B cell (primary cell): ENCODE data around the gene NDUFV3. TPM values are rescaled to one million over a fixed set of nuclear protein-coding genes. Genes with fewer than 3 reads are reported as not detected.

Source experiments
- ATAC-seq: fragments of 200-7000 bp; cut with Tn5 transposase; one replicate; pipeline ENCODE4 v1.10.0; 2021; ENCODE audit warnings: low read depth, mild to moderate bottlenecking, moderate number of reproducible peaks, moderate library complexity
- CTCF ChIA-PET: fragments of 350-600 bp; sonication (Branson Sonifier 250); formaldehyde crosslinking; loops from one replicate; lab custom pipeline; 2021; ENCODE audit warnings: antibody characterized with exemption, inconsistent platforms; lab: Charles Lee
- POLR2A ChIA-PET: fragments of 350-600 bp; sonication (Branson Sonifier 250); formaldehyde crosslinking; loops from one replicate; lab custom pipeline; 2021; ENCODE audit warnings: antibody characterized with exemption; lab: Charles Lee
- DNase-seq: peaks from one replicate; pipeline ENCODE4 v3.0.0; 2013
- H2AFZ ChIP-seq: 2 replicates; pipeline ENCODE4 v1.6.1; 2012; ENCODE audit warnings: mild to moderate bottlenecking, low read depth, low read length; ENCODE audit not compliant: insufficient read depth, poor library complexity, severe bottlenecking
- H3K27ac ChIP-seq, 2 donors: 1 replicate in 1 of 2; 2 replicates in 1 of 2; pipeline ENCODE4 v1.5.1; 2012 to 2013; ENCODE audit warnings: low read length in 2 of 2, mild to moderate bottlenecking in 2 of 2, moderate library complexity in 1 of 2
- H3K27me3 ChIP-seq, 4 experiments: fragments of 200-600 bp in 1 of 4; sonication (generic) in 1 of 4; replicated peaks in 1 of 4; 1 replicate in 2 of 4; 2 replicates in 2 of 4; pipeline versions ENCODE4 v1.6.1 to v1.7.0; 2013 to 2016; ENCODE audit warnings: low read length in 3 of 4, mild to moderate bottlenecking in 2 of 4, mixed read lengths in 1 of 4, moderate library complexity in 1 of 4; ENCODE audit not compliant: insufficient read depth in 4 of 4, control insufficient read depth in 3 of 4; ENCODE audit errors: control extremely low read depth in 1 of 4
- H3K36me3 ChIP-seq, 2 experiments: replicated peaks in 1 of 2; 1 replicate in 1 of 2; 2 replicates in 1 of 2; pipeline versions ENCODE4 v1.6.1 to v1.7.1; 2013; ENCODE audit warnings: low read length in 1 of 2; ENCODE audit not compliant: insufficient read depth in 2 of 2, control insufficient read depth in 1 of 2; ENCODE audit errors: control extremely low read depth in 1 of 2, extremely low read depth in 1 of 2
- H3K4me1 ChIP-seq, 2 donors: fragments of 200-600 bp in 1 of 2; sonication (generic) in 1 of 2; 1 replicate in 1 of 2; 2 replicates in 1 of 2; pipeline versions ENCODE4 v1.5.1 to v1.6.1; 2013 to 2017; ENCODE audit warnings: low read length in 2 of 2; ENCODE audit not compliant: control insufficient read depth in 2 of 2, insufficient read depth in 2 of 2
- H3K4me2 ChIP-seq: replicated peaks from 2 replicates; pipeline ENCODE3; 2012; ENCODE audit warnings: mild to moderate bottlenecking, low read depth, low read length; ENCODE audit not compliant: poor library complexity, severe bottlenecking
- H3K4me3 ChIP-seq, 5 experiments: fragments of 200-600 bp in 1 of 5; sonication (generic) in 1 of 5; 1 replicate in 3 of 5; 2 replicates in 2 of 5; pipeline versions ENCODE4 v1.5.1 to v1.7.0; 2011 to 2016; ENCODE audit warnings: low read length in 4 of 5, mild to moderate bottlenecking in 4 of 5, low read depth in 2 of 5, control low read depth in 1 of 5, moderate library complexity in 1 of 5; ENCODE audit not compliant: insufficient read depth in 1 of 5; ENCODE audit errors: control extremely low read depth in 1 of 5, extremely low read depth in 1 of 5
- H3K79me2 ChIP-seq: fragments of 200-600 bp; sonication (generic); one replicate; pipeline ENCODE4 v1.6.0; 2016; ENCODE audit warnings: low read length; ENCODE audit not compliant: control insufficient read depth, insufficient read depth
- H3K9ac ChIP-seq: fragments of 200-600 bp; sonication (generic); 2 replicates; pipeline ENCODE4 v1.6.1; 2017; ENCODE audit warnings: mild to moderate bottlenecking, low read length, moderate library complexity
- H3K9me3 ChIP-seq, 3 donors: one replicate each; pipeline versions ENCODE4 v1.6.1 to v1.7.1; 2013; ENCODE audit warnings: low read length in 2 of 3; ENCODE audit not compliant: control insufficient read depth in 2 of 3, insufficient read depth in 1 of 3; ENCODE audit errors: control extremely low read depth in 1 of 3
- H4K20me1 ChIP-seq: 2 replicates; pipeline ENCODE4 v1.6.0; 2012; ENCODE audit warnings: mild to moderate bottlenecking, low read length; ENCODE audit not compliant: insufficient read depth, control insufficient read depth, poor library complexity, severe bottlenecking
- H3K27ac Mint-ChIP-seq: one replicate; pipeline ENCODE4 v1.8.0; 2021; ENCODE audit warnings: mixed read lengths
- H3K27me3 Mint-ChIP-seq: one replicate; pipeline ENCODE4 v1.8.0; 2021; ENCODE audit warnings: mixed read lengths
- H3K4me1 Mint-ChIP-seq: one replicate; pipeline ENCODE4 v1.8.0; 2021; ENCODE audit warnings: mixed read lengths
- H3K4me3 Mint-ChIP-seq: one replicate; pipeline ENCODE4 v1.8.0; 2021; ENCODE audit warnings: mixed read lengths
- H3K9me3 Mint-ChIP-seq: one replicate; pipeline ENCODE4 v1.8.0; 2022; ENCODE audit warnings: mixed read lengths; ENCODE audit not compliant: insufficient read depth
- CTCF ChIP-seq: fragments of 200-600 bp; IDR thresholded peaks from one replicate; pipeline ENCODE4 v1.8.0; 2022; ENCODE audit warnings: antibody characterized with exemption, mild to moderate bottlenecking
- EZH2 ChIP-seq: IDR thresholded peaks from 2 replicates; pipeline ENCODE4 v1.6.1; 2012; ENCODE audit warnings: borderline replicate concordance, low read depth, mild to moderate bottlenecking, moderate library complexity, low read length; ENCODE audit not compliant: insufficient read depth, poor library complexity, severe bottlenecking
- WGBS: methylation state at CpG from one replicate; pipeline ENCODE4 v1.1.5; 2013; ENCODE audit warnings: missing lambda C conversion rate; ENCODE audit not compliant: insufficient coverage; 5-methylcytosine and 5-hydroxymethylcytosine counted together
- intact Hi-C: fragments of 100-400 bp; cut with micrococcal nuclease; formaldehyde crosslinking; loops from one replicate; pipeline ENCODE4 v1.10.0; 2022
- polyA plus RNA-seq: library from polyadenylated mRNA; depleted of rRNA; stranded (reverse); fragments of >200 nt; gene quantifications from 2 replicates; pipeline ENCODE4 v1.2.3, GENCODE V29; 2012
- total RNA-seq, 2 donors: library from RNA; stranded (reverse); fragments of 120-200 nt in 1 of 2; gene quantifications; 1 replicate in 1 of 2; 2 replicates in 1 of 2; pipeline versions ENCODE4 v1.2.3 to v1.2.4, GENCODE V29; 2013 to 2022

Gene NDUFV3
- total and polyA plus RNA-seq, 2 donors (not counting 1 experiment from before 2014, with no cell fraction given) = 14.0 to 29.7 TPM

DNA sequence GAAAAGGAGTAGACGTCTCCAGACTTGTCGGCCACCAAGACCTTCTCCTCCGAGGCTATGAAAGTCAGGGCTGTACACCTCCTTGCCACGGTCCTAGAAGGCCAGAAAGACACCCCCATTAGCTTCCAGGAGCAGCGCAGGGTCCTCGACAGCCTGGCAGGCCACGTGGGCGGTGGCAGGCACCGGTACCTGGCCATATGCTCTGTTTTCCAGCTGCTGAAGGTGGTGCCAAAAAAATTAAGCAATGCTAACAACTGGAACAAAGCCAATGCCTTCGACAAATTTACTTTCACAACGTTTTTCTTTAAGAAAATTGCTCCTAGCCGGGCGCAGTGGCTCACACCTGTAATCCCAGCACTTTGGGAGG lies 29.6 kb upstream of the NDUFV3 start:
- Mint-ChIP-seq H3K27me3 (no peaks in the 10 kb centered on the region), H3K4me3 (no peak overlapping the region), H3K4me1 (peaks cover 2% of the 10 kb centered on the region), H3K9me3 (no peaks in the 10 kb centered on the region), H3K27ac (no peak overlapping the region)
- DNase-seq (no peak), ATAC-seq (no peak)
- H3K79me2 ChIP-seq = peaks cover 73% of the 10 kb centered on the region
- H3K27me3 ChIP-seq = no peaks in the 10 kb centered on the region
- intact Hi-C loops = no loop called here
- H3K27ac ChIP-seq = no peak overlapping the region
- ChIA-PET CTCF (no interaction called here), POLR2A (no interaction called here)
- H3K9ac ChIP-seq = no peak overlapping the region
- peaks cover 54% of the 10 kb centered on the region for H4K20me1 ChIP-seq
- WGBS = 98% methylated on average over 11 of the region's 13 CpGs
- H3K4me3 ChIP-seq = no peak overlapping the region
- TF ChIP-seq EZH2 (no peak), CTCF (no peak)
- peaks cover 0 to 62% of the 10 kb centered on the region in 2 experiments for H3K36me3 ChIP-seq
- no peak overlapping the region for H3K4me2 ChIP-seq
- no peaks in the 10 kb centered on the region for H3K9me3 ChIP-seq
- no peaks in the 10 kb centered on the region for H3K4me1 ChIP-seq
- no peak overlapping the region for H2AFZ ChIP-seq

GRCh38 chr21:42864286-42864685 lies 28.8 kb upstream of the NDUFV3 start:
- H3K4me2 ChIP-seq = no peak overlapping the region

More at GRCh38 chr21:42864286-42864685, 28.8 kb upstream of the NDUFV3 start:
- peaks cover 2% of the 10 kb centered on the region for H3K4me1 Mint-ChIP-seq
- no peak overlapping the region for H3K4me3 ChIP-seq
- H3K27me3 ChIP-seq = no peaks in the 10 kb centered on the region
- intact Hi-C loops = no loop called here
- H3K79me2 ChIP-seq = peaks cover 81% of the 10 kb centered on the region
- DNase-seq (no peak), ATAC-seq (no peak)
- ChIA-PET POLR2A (no interaction called here), CTCF (no interaction called here)
- no peaks in the 10 kb centered on the region for H3K9me3 Mint-ChIP-seq
- H3K27ac Mint-ChIP-seq = no peak overlapping the region
- H2AFZ ChIP-seq = no peak overlapping the region
- H3K4me1 ChIP-seq = no peaks in the 10 kb centered on the region
- H3K9ac ChIP-seq = no peak overlapping the region
- no peak overlapping the region for H3K27ac ChIP-seq
- H3K9me3 ChIP-seq = no peaks in the 10 kb centered on the region
- H3K4me3 Mint-ChIP-seq = no peak overlapping the region
- 88% methylated on average over 14 of the region's 14 CpGs for WGBS
- H3K27me3 Mint-ChIP-seq = no peaks in the 10 kb centered on the region
- H3K36me3 ChIP-seq = peaks cover 2 to 64% of the 10 kb centered on the region in 2 experiments
- TF ChIP-seq CTCF (no peak), EZH2 (no peak)
- H4K20me1 ChIP-seq = peaks cover 58% of the 10 kb centered on the region
